Smooth muscle cell (in vitro differentiated cells): Measurements from ENCODE around the gene NHSL1. TPM values are rescaled to one million over a fixed set of nuclear protein-coding genes. Genes with fewer than 3 reads are reported as not detected.

Experiments
- DNase-seq: peaks from one replicate; lab custom pipeline; 2025; ENCODE audit not compliant: unreplicated experiment; lab: John Stamatoyannopoulos, UW
- H2AFZ ChIP-seq: fragments of 200-600 bp; sonication (generic); 2 replicates; pipeline ENCODE4 v1.6.0; 2016; ENCODE audit warnings: antibody characterized with exemption, low read depth, mild to moderate bottlenecking
- H3F3A ChIP-seq: fragments of 200-600 bp; sonication (generic); 2 replicates; pipeline ENCODE4 v1.6.0; 2017; ENCODE audit warnings: antibody characterized with exemption, low read depth
- H3K27ac ChIP-seq: fragments of 200-600 bp; sonication (generic); 2 replicates; pipeline ENCODE4 v1.5.1; 2016; ENCODE audit warnings: low read depth, mild to moderate bottlenecking
- H3K27me3 ChIP-seq: fragments of 200-600 bp; sonication (generic); 2 replicates; pipeline ENCODE4 v1.6.1; 2016; ENCODE audit warnings: low read depth, mild to moderate bottlenecking
- H3K36me3 ChIP-seq: fragments of 200-600 bp; sonication (generic); 2 replicates; pipeline ENCODE4 v1.5.1; 2016; ENCODE audit warnings: low read depth
- H3K4me1 ChIP-seq: fragments of 200-600 bp; sonication (generic); 2 replicates; pipeline ENCODE4 v1.5.1; 2016; ENCODE audit warnings: low read depth
- H3K4me2 ChIP-seq: fragments of 200-600 bp; sonication (generic); 2 replicates; pipeline ENCODE4 v1.6.0; 2016; ENCODE audit warnings: mild to moderate bottlenecking
- H3K4me3 ChIP-seq: fragments of 200-600 bp; sonication (generic); 2 replicates; pipeline ENCODE4 v1.5.1; 2016; ENCODE audit warnings: mild to moderate bottlenecking
- H3K79me2 ChIP-seq: fragments of 200-600 bp; sonication (generic); 2 replicates; pipeline ENCODE4 v1.6.0; 2016; ENCODE audit warnings: low read depth, mild to moderate bottlenecking
- H3K9ac ChIP-seq: fragments of 200-600 bp; sonication (generic); 2 replicates; pipeline ENCODE4 v1.6.0; 2016; ENCODE audit warnings: low read depth
- H3K9me3 ChIP-seq: fragments of 200-600 bp; sonication (generic); replicated peaks from 2 replicates; pipeline ENCODE4 v1.5.1; 2016; ENCODE audit warnings: low read depth
- H4K20me1 ChIP-seq: fragments of 200-600 bp; sonication (generic); 2 replicates; pipeline ENCODE4 v1.6.0; 2016; ENCODE audit warnings: low read depth
- CTCF ChIP-seq: fragments of 200-600 bp; sonication (generic); IDR thresholded peaks from 2 replicates; pipeline ENCODE4 v1.5.1; 2017; ENCODE audit warnings: borderline replicate concordance, mild to moderate bottlenecking, antibody characterized with exemption; ENCODE audit not compliant: insufficient read depth, poor library complexity, severe bottlenecking
- WGBS: methylation state at CpG from one replicate; pipeline ENCODE4 v1.1.7; 2016; ENCODE audit warnings: low lambda C conversion rate; 5-methylcytosine and 5-hydroxymethylcytosine counted together
- polyA plus RNA-seq: library from polyadenylated mRNA; unstranded; fragments of >200 nt; fragmentation: Nextera tagmentation; extraction: Ambion mirVana; gene quantifications from 2 replicates; pipeline ENCODE4 v1.2.1, GENCODE V29; 2016
- total RNA-seq: library from RNA; depleted of rRNA; stranded (reverse); fragments of >200 nt; gene quantifications from 2 replicates; pipeline ENCODE4 v1.2.3, GENCODE V29; 2014

Gene NHSL1
- total and polyA plus RNA-seq, 2 experiments from 2014 or later = 6.6 to 7.2 TPM

GRCh38 chr6:138424004-138424904 is 75.0 kb downstream of the NHSL1 start:
- WGBS = 97% methylated on average over 48 of the region's 48 CpGs
- H3K27ac ChIP-seq = no peak overlapping the region
- H3K9me3 ChIP-seq = no peaks in the 10 kb centered on the region
- H3K79me2 ChIP-seq = no peaks in the 10 kb centered on the region
- H2AFZ ChIP-seq = no peak overlapping the region
- H3F3A ChIP-seq = no peaks in the 10 kb centered on the region
- no peaks in the 10 kb centered on the region for H4K20me1 ChIP-seq
- no peaks in the 10 kb centered on the region for H3K27me3 ChIP-seq
- no peak overlapping the region for H3K9ac ChIP-seq
- H3K36me3 ChIP-seq = peaks cover 5% of the 10 kb centered on the region
- H3K4me3 ChIP-seq = no peak overlapping the region
- H3K4me1 ChIP-seq = no peaks in the 10 kb centered on the region
- TF ChIP-seq CTCF = no peak
- no peak overlapping the region for H3K4me2 ChIP-seq
- DNase-seq = no peak

- no peaks in the 10 kb centered on the region for H3F3A ChIP-seq
- H4K20me1 ChIP-seq = no peaks in the 10 kb centered on the region
- H2AFZ ChIP-seq = no peak overlapping the region
- H3K4me3 ChIP-seq = no peak overlapping the region
- no peaks in the 10 kb centered on the region for H3K27me3 ChIP-seq
- H3K36me3 ChIP-seq = peaks cover 5% of the 10 kb centered on the region
- H3K27ac ChIP-seq = no peak overlapping the region
- no peak overlapping the region for H3K4me2 ChIP-seq
- no peak for TF ChIP-seq CTCF
- no peaks in the 10 kb centered on the region for H3K9me3 ChIP-seq
- H3K4me1 ChIP-seq = no peaks in the 10 kb centered on the region
- H3K9ac ChIP-seq = no peak overlapping the region
- DNase-seq = no peak
- H3K79me2 ChIP-seq = no peaks in the 10 kb centered on the region
Measured at GRCh38 chr6:138422861-138423260, 76.4 kb downstream of the NHSL1 start.

GRCh38 chr6:138421608-138422007 is 77.7 kb downstream of the NHSL1 start:
- Histone ChIP-seq H3K36me3 (peaks cover 5% of the 10 kb centered on the region), H3K79me2 (no peaks in the 10 kb centered on the region), H3K4me1 (no peaks in the 10 kb centered on the region), H2AFZ (no peak overlapping the region), H3K27me3 (no peaks in the 10 kb centered on the region), H4K20me1 (no peaks in the 10 kb centered on the region), H3F3A (no peaks in the 10 kb centered on the region), H3K4me3 (no peak overlapping the region), H3K9ac (no peak overlapping the region), H3K27ac (no peak overlapping the region), H3K4me2 (no peak overlapping the region), H3K9me3 (no peaks in the 10 kb centered on the region)
- 96% methylated on average over 10 of the region's 10 CpGs for WGBS
- no peak for TF ChIP-seq CTCF
- DNase-seq = no peak

- Histone ChIP-seq H3F3A (no peaks in the 10 kb centered on the region), H3K79me2 (no peaks in the 10 kb centered on the region), H3K9me3 (no peaks in the 10 kb centered on the region), H3K4me2 (no peak overlapping the region), H3K9ac (no peak overlapping the region), H3K36me3 (peaks cover 5% of the 10 kb centered on the region), H4K20me1 (no peaks in the 10 kb centered on the region), H3K27ac (no peak overlapping the region), H3K4me3 (no peak overlapping the region), H3K4me1 (no peaks in the 10 kb centered on the region), H2AFZ (no peak overlapping the region), H3K27me3 (no peaks in the 10 kb centered on the region)
- WGBS = 92% methylated on average over 6 of the region's 6 CpGs
- TF ChIP-seq CTCF = no peak
- no peak for DNase-seq
Measured at GRCh38 chr6:138421089-138421488, 78.2 kb downstream of the NHSL1 start.
